NCI-H2107 treated with DMSO at 0.1 percent for 48 hours (cell line): ENCODE measurements around the gene TSPAN2.
A peak's percentile ranks its signal among the peaks of the same experiment; 100 is the strongest.

ENCODE experiments used
- DNase-seq: peaks from one replicate; lab custom pipeline; 2025; ENCODE audit not compliant: unreplicated experiment; lab: John Stamatoyannopoulos, UW

TSPAN2 gene

GRCh38 chr1:115114308-115114707 is 25.0 kb upstream of the TSPAN2 start:
- no peak for DNase-seq

- no peak for DNase-seq
Measured at GRCh38 chr1:115113766-115114165, 24.5 kb upstream of the TSPAN2 start.

GRCh38 chr1:115112496-115113375 is 23.4 kb upstream of the TSPAN2 start:
- no peak for DNase-seq

GRCh38 chr1:115107516-115108260 is 18.4 kb upstream of the TSPAN2 start:
- DNase-seq, result no peak

GRCh38 chr1:115105831-115106230 is 16.5 kb upstream of the TSPAN2 start:
- DNase-seq, result no peak

GRCh38 chr1:115099693-115100050 is 10.4 kb upstream of the TSPAN2 start:
- no peak for DNase-seq

- DNase-seq, result peak; percentile 74
Measured at GRCh38 chr1:115098979-115099692, 9.8 kb upstream of the TSPAN2 start.

GRCh38 chr1:115092175-115092574 is 2.9 kb upstream of the TSPAN2 start:
- DNase-seq, result no peak

GRCh38 chr1:115091572-115091971 is 2.3 kb upstream of the TSPAN2 start:
- no peak for DNase-seq

GRCh38 chr1:115090956-115091355 is 1.7 kb upstream of the TSPAN2 start:
- DNase-seq, result no peak

- DNase-seq, result no peak
Measured at GRCh38 chr1:115090540-115090939, 1.2 kb upstream of the TSPAN2 start.

GRCh38 chr1:115090186-115090490 is 835 bp upstream of the TSPAN2 start:
- DNase-seq, result no peak

GRCh38 chr1:115088871-115089419 is 358 bp downstream of the TSPAN2 start:
- no peak for DNase-seq

- no peak for DNase-seq
Measured at GRCh38 chr1:115088115-115088778, 1.1 kb downstream of the TSPAN2 start.

GRCh38 chr1:115086176-115086830 is 3.0 kb downstream of the TSPAN2 start:
- no peak for DNase-seq

GRCh38 chr1:115084902-115085511 is 4.3 kb downstream of the TSPAN2 start:
- no peak for DNase-seq

- DNase-seq, result no peak
Measured at GRCh38 chr1:115082949-115083348, 6.4 kb downstream of the TSPAN2 start.

- DNase-seq, result no peak
Measured at GRCh38 chr1:115078708-115079107, 10.6 kb downstream of the TSPAN2 start.

- DNase-seq, result no peak
Measured at GRCh38 chr1:115077984-115078330, 11.3 kb downstream of the TSPAN2 start.

GRCh38 chr1:115077286-115077983 is 11.9 kb downstream of the TSPAN2 start:
- DNase-seq, result no peak
